MM.1S (cell line): Measurements from ENCODE around the gene EMC8.

ENCODE experiments used
- DNase-seq: peaks from one replicate; pipeline ENCODE4 v3.0.0-alpha.2; 2015
- H2AFZ ChIP-seq: fragments of 300-600 bp; sonication (generic); 2 replicates; pipeline ENCODE4 v1.6.0; 2016; ENCODE audit warnings: antibody characterized with exemption, low read length
- H3F3A ChIP-seq: fragments of 300-600 bp; sonication (generic); 2 replicates; pipeline ENCODE4 v1.6.1; 2016; ENCODE audit warnings: mild to moderate bottlenecking, antibody characterized with exemption, low read length, moderate library complexity, mixed read lengths; ENCODE audit not compliant: insufficient read depth
- H3K27ac ChIP-seq: fragments of 300-600 bp; sonication (generic); 2 replicates; pipeline ENCODE4 v1.5.1; 2016; ENCODE audit warnings: mild to moderate bottlenecking, low read length
- H3K27me3 ChIP-seq: fragments of 300-600 bp; sonication (generic); replicated peaks from 2 replicates; pipeline ENCODE4 v1.6.0; 2016; ENCODE audit warnings: low read length; ENCODE audit not compliant: insufficient read depth
- H3K36me3 ChIP-seq: fragments of 300-600 bp; sonication (generic); replicated peaks from 2 replicates; pipeline ENCODE4 v1.6.1; 2016; ENCODE audit warnings: mild to moderate bottlenecking, low read length, mixed read lengths; ENCODE audit not compliant: insufficient read depth
- H3K4me1 ChIP-seq: fragments of 300-600 bp; sonication (generic); 2 replicates; pipeline ENCODE4 v1.6.1; 2016; ENCODE audit warnings: low read length, mixed read lengths
- H3K4me2 ChIP-seq: fragments of 300-600 bp; sonication (generic); 2 replicates; pipeline ENCODE4 v1.6.0; 2016; ENCODE audit warnings: low read depth, low read length
- H3K4me3 ChIP-seq: fragments of 300-600 bp; sonication (generic); 2 replicates; pipeline ENCODE4 v1.5.1; 2016; ENCODE audit warnings: low read length, mixed read lengths
- H3K79me2 ChIP-seq: fragments of 300-600 bp; sonication (generic); 2 replicates; pipeline ENCODE4 v1.6.1; 2016; ENCODE audit warnings: mixed run types, low read length, mixed read lengths
- H3K9ac ChIP-seq: fragments of 300-600 bp; sonication (generic); 2 replicates; pipeline ENCODE4 v1.6.1; 2016; ENCODE audit warnings: low read length, mixed read lengths
- H3K9me2 ChIP-seq: fragments of 300-600 bp; sonication (generic); replicated peaks from 2 replicates; pipeline ENCODE4 v1.6.1; 2016; ENCODE audit warnings: mild to moderate bottlenecking, low read length, mixed read lengths; ENCODE audit not compliant: insufficient read depth
- H3K9me3 ChIP-seq: fragments of 300-600 bp; sonication (generic); replicated peaks from 2 replicates; pipeline ENCODE4 v1.6.1; 2016; ENCODE audit warnings: mild to moderate bottlenecking, low read length, mixed read lengths; ENCODE audit not compliant: insufficient read depth
- H4K20me1 ChIP-seq: fragments of 300-600 bp; sonication (generic); 2 replicates; pipeline ENCODE4 v1.6.1; 2016; ENCODE audit warnings: mild to moderate bottlenecking, low read length, moderate library complexity, mixed read lengths; ENCODE audit not compliant: insufficient read depth
- CTCF ChIP-seq: fragments of 300-600 bp; sonication (generic); IDR thresholded peaks from 2 replicates; pipeline ENCODE4 v1.5.1; 2016; ENCODE audit warnings: antibody characterized with exemption, low read length, mixed read lengths
- EZH2 ChIP-seq: fragments of 300-600 bp; sonication (generic); optimal IDR thresholded peaks from 2 replicates; pipeline ENCODE3; 2017; ENCODE audit warnings: low read depth, mild to moderate bottlenecking, antibody characterized with exemption, low read length, mixed read lengths
- EZH2phosphoT487 ChIP-seq: fragments of 300-600 bp; sonication (generic); IDR thresholded peaks from 2 replicates; pipeline ENCODE4 v1.6.1; 2018; ENCODE audit warnings: antibody characterized with exemption, low read length

EMC8 gene

GRCh38 chr16:85830821-85831220 is 31.5 kb upstream of the EMC8 start:
- H3K27me3 ChIP-seq: peaks cover 58% of the 10 kb centered on the region
- no peaks in the 10 kb centered on the region for H3F3A ChIP-seq
- H3K79me2 ChIP-seq: no peaks in the 10 kb centered on the region
- no peak overlapping the region for H3K4me2 ChIP-seq
- H2AFZ ChIP-seq: no peak overlapping the region
- no peaks in the 10 kb centered on the region for H3K9me3 ChIP-seq
- no peak overlapping the region for H3K9ac ChIP-seq
- no peaks in the 10 kb centered on the region for H3K36me3 ChIP-seq
- no peak overlapping the region for H3K4me3 ChIP-seq
- DNase-seq: no peak
- H3K4me1 ChIP-seq: no peaks in the 10 kb centered on the region
- H4K20me1 ChIP-seq: no peaks in the 10 kb centered on the region
- no peaks in the 10 kb centered on the region for H3K9me2 ChIP-seq
- H3K27ac ChIP-seq: no peak overlapping the region
- TF ChIP-seq EZH2: no peak

- Histone ChIP-seq H3K27me3 (peaks cover 64% of the 10 kb centered on the region), H3K4me2 (no peak overlapping the region), H3F3A (no peaks in the 10 kb centered on the region), H3K9ac (no peak overlapping the region), H2AFZ (no peak overlapping the region), H3K36me3 (no peaks in the 10 kb centered on the region), H3K4me1 (no peaks in the 10 kb centered on the region), H3K9me2 (no peaks in the 10 kb centered on the region), H3K79me2 (no peaks in the 10 kb centered on the region), H3K4me3 (no peak overlapping the region), H3K9me3 (no peaks in the 10 kb centered on the region), H4K20me1 (no peaks in the 10 kb centered on the region), H3K27ac (no peak overlapping the region)
- no peak for TF ChIP-seq EZH2phosphoT487
- no peak for TF ChIP-seq CTCF
- no peak for TF ChIP-seq EZH2
- DNase-seq: no peak
Observed at GRCh38 chr16:85829751-85830445, 30.6 kb upstream of the EMC8 start.

GRCh38 chr16:85829171-85829719 is 29.9 kb upstream of the EMC8 start:
- H3K79me2 ChIP-seq: no peaks in the 10 kb centered on the region
- no peak overlapping the region for H2AFZ ChIP-seq
- H3K36me3 ChIP-seq: no peaks in the 10 kb centered on the region
- no peaks in the 10 kb centered on the region for H3K9me2 ChIP-seq
- peaks cover 64% of the 10 kb centered on the region for H3K27me3 ChIP-seq
- no peak overlapping the region for H3K27ac ChIP-seq
- H3K4me2 ChIP-seq: no peak overlapping the region
- H4K20me1 ChIP-seq: no peaks in the 10 kb centered on the region
- H3K4me1 ChIP-seq: no peaks in the 10 kb centered on the region
- no peak for DNase-seq
- H3K4me3 ChIP-seq: no peak overlapping the region
- no peaks in the 10 kb centered on the region for H3K9me3 ChIP-seq
- no peaks in the 10 kb centered on the region for H3F3A ChIP-seq
- TF ChIP-seq CTCF (no peak), EZH2 (no peak), EZH2phosphoT487 (no peak)
- no peak overlapping the region for H3K9ac ChIP-seq

GRCh38 chr16:85828166-85828565 is 28.8 kb upstream of the EMC8 start:
- H3K79me2 ChIP-seq: no peaks in the 10 kb centered on the region
- H3K27ac ChIP-seq: no peak overlapping the region
- no peaks in the 10 kb centered on the region for H3K36me3 ChIP-seq
- no peaks in the 10 kb centered on the region for H3K4me1 ChIP-seq
- peaks cover 59% of the 10 kb centered on the region for H3K27me3 ChIP-seq
- H3F3A ChIP-seq: no peaks in the 10 kb centered on the region
- TF ChIP-seq EZH2phosphoT487 (no peak), EZH2 (no peak), CTCF (no peak)
- no peak overlapping the region for H3K4me2 ChIP-seq
- H3K4me3 ChIP-seq: no peak overlapping the region
- no peak overlapping the region for H3K9ac ChIP-seq
- H3K9me3 ChIP-seq: no peaks in the 10 kb centered on the region
- H2AFZ ChIP-seq: no peak overlapping the region
- no peaks in the 10 kb centered on the region for H3K9me2 ChIP-seq
- no peaks in the 10 kb centered on the region for H4K20me1 ChIP-seq
- DNase-seq: no peak
